Limb (tissue), 2 donors: ENCODE results near the gene FKBP2.

Source experiments
- DNase-seq, 2 donors: peaks; one replicate each; pipeline ENCODE4 v3.0.0-alpha.2; 2016; ENCODE audit errors: extremely low spot score in 2 of 2

The FKBP2 gene

DNA sequence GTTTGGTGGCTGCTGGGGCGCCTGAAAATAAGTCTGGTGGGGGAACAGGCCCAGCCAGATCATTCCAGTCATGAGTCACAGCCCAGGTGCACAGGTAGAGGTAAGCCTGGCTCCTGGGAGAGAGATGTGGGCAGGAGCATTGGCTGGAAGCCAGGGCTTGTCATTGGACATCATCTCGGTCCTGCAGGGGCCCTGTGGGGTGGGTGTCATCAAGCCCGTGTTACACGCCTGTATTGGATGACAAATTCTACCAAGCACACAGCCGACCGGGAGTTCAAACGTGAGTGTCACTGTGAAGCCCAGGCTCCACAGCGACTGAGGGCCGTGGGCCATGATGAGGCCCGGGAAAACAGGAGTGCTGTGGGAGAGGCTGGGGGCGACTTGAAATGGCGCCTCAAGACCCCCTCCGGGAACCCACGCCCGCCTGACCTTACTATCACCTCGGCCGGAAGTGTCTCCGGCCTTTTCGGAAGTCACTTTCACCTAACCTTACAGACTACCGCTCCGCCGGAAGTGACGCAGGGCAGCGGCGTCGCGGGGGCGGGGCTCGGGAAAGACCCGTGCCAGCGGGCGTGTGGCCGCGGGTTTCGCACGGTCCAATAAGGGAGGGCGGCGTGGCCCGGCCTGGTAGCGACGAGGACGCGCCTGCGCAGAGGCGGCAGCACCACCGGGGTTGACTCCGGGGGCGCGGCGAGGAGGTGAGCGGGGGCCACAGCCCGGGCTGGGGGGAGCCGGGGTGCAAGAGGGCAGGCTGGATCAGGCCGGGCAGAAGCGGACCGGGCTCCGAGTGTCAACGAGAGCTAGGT, at the start of gene FKBP2:
FKBP2 (plus strand) TSS at position 661 of the 806 bp plus-strand sequence. CDS start 1,293 bp downstream, outside the sequence.
- DNase-seq = peak; percentile 97 to 99

DNA sequence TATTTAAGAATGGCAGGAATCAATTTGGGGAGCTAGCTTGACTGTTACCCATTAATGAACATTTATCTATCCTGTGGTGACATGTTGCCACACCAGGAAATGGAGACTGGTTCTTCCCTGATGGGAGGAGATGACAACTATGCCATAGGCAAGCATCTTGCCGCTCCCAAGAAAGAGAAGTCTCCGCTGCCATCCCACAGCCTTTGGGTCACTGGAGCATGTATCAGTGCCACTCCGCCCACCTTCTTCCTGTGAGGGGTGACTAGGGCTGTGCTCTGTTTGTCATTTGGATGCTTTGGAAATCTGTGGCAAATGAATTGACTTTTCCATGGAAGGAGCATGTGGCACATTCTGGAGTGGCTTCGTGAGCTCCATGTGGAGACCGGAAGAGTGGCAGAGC, 48.5 kb upstream of the FKBP2 start:
- no peak for DNase-seq

DNA sequence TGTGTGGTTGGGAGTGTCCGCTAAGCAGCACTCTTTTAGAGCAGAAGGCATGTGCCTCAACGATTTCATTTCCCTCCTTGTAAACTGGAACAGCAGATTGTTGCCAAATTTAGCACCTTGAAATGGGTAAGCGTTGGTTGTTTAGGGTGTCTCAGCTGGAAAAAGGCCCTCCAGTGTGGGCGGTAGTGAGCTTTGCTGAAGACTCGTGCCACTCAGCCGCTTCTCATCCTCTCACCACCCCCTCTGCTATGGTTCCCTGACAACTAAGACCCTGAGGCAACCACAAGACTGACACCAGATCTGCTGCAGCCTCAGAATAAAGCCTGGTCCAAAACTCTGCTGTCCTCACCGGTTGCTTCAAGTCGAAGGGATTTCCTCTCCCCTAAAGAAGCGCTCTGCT, 44.3 kb upstream of the FKBP2 start:
- DNase-seq = no peak

DNA sequence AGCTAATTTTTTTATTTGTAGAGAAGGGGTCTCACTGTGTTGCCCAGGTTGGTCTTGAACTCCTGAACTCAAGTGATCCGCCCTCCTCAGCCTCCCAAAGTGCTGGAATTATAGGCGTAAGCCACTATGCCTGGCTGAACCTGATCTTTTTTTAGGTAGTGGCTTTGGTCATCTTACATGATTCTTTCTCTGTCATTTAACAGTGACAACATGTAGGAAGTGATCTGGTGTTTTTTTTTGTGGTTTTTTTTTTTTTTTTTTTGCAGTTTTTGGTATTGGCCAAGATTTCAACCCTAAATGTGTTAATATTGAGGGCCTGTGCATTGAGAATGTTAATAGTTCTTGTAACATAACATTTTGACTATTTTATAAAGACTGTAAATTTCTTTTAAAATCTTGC, 42.4 kb upstream of the FKBP2 start:
- DNase-seq = no peak

DNA sequence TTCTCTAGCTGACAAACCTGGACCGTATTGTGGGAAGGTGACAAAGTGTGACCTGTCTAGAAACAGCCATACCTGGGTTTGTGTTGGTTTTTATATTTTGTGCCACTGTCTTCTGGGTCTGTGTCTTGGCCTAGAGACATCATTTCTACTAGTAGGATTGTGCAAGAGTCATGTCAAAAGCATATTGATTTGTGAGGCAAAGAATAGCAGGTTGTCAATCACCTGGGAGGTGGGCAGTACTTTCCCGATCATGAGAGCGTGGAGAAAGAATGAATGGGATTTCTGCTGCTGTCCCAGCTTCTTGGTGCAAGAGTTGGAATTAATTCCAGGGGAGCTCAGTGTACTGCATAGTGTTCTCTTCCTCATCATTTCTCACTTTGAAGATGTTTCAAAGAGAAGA, 39.4 kb upstream of the FKBP2 start:
- no peak for DNase-seq

DNA sequence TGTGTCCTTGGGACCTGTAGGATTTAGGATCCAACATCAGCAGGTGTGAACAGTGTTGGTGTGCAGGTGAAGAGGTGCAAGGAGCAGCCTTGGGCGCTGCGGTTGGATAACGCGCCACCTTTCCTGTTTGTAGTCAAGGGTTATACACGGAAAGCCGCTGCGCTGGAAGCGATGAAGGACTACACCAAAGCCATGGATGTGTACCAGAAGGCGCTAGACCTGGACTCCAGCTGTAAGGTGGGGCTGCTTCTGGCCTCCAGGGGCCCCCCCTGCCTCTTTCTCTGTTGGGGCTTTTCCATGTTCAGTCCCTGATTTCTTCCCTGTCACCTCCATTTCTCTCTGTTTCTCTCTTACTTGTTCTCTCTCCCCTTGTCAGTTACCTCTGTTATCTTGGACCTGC, 37.9 kb upstream of the FKBP2 start:
- DNase-seq = no peak

DNA sequence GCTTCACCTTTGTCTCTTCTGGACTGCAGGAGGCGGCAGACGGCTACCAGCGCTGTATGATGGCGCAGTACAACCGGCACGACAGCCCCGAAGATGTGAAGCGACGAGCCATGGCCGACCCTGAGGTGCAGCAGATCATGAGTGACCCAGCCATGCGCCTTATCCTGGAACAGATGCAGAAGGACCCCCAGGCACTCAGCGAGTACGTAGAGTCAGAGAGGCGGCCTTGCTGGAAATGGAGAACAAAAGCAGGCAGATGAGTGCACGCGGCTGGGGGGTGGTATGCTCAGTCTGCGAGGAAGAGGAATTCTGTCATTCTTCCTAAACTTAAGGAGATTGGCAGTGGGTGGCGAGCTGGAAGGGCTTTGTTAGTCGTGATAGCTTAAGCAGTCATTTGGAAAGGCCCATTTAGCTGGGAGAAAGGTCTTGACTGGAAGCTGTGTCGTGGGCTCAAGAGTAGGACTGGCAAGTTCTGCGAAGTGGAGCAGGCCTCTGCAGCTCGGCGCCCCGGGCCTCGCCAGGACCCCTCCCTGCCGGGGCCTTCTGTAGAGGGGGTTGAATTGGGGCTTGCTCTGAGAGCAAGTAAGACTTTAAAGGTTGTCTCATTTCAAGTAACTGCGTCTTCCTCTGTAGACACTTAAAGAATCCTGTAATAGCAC, 37.3 kb upstream of the FKBP2 start:
- DNase-seq = no peak

DNA sequence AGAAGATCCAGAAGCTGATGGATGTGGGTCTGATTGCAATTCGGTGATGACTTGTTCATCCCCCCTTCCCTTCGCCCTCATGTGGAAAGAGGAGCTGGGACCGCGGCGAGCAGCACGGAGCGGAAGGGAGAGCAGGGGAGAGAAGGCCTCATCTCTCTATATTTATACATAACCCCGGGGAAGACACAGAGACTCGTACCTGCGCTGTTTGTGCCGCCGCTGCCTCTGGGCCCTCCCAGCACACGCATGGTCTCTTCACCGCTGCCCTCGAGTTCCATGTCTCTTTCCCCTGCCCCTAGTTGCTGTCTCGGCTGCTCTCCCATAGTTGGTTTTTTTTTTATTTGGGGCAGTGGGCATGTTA, 36.8 kb upstream of the FKBP2 start:
- no peak for DNase-seq

DNA sequence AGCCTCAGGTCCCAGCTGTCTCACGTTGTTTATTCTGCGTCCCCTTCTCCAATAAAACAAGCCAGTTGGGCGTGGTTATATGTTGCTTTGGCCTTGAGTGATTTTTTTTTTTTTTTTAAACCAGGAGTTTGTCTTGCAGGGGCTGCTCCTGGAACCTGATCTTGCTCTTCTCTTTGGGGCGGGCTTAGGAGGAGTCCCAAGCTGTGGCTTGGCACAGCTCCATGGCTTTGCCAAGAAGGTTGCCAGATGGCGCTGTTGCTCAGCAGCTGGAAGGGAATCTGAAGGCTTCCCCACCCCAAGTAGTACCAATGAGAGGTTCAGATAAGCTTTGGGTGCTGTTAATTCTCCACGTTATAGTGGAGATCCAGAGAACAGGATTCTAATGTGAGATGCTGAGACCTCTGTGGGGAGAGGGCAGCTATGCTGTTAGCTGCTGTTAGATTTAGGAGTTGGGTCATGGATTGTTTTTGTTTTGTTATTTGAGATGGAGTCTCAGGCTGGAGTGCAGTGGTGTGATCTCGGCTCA, 36.4 kb upstream of the FKBP2 start:
- peak; percentile 82 to 85 for DNase-seq

DNA sequence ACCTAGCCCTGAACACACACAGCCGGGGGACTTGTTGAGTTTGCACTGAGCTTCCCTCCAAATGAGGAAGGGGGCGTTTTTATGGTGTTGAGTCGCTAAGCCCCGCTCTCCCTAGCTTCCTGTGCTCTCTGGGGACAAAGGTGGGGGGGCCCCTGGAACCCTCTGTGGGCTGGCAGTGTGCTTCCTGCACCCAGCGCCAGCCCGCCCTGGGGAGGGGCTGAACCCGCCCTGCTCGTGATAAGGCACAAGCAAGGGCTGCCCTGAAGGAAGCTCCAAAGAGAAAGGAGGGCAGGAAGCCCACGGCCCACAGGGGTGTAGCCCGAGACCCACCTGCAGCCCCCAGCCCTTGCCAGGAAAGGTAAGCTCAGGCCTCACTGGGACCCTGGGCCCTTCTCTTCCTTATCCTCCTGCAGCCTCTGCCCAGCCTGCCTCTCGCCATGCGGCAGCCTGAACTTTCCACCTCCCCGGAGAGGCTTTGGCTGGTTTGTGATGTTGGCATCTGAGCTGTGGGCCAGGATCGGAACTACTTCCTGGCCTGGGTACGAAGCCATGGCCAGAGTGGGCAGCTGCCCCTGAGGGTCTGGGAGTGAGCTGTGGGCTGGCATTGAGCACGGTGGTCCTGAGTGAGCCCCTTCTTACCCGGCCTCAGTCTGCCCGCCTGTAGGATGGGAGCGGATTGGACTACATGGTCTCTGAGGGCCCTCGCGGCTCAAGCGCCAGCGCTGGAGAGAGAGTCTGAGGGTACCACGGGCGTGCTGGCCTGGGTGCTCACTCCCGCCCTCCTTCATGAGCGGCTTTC, 34.2 kb upstream of the FKBP2 start, which contains the start of gene FERMT3:
FERMT3 (plus strand) TSS at position 265 of the 799 bp plus-strand sequence. CDS start 644 bp downstream, outside the sequence.
- peak in 1 of 2 donors; percentile 35 for DNase-seq

DNA sequence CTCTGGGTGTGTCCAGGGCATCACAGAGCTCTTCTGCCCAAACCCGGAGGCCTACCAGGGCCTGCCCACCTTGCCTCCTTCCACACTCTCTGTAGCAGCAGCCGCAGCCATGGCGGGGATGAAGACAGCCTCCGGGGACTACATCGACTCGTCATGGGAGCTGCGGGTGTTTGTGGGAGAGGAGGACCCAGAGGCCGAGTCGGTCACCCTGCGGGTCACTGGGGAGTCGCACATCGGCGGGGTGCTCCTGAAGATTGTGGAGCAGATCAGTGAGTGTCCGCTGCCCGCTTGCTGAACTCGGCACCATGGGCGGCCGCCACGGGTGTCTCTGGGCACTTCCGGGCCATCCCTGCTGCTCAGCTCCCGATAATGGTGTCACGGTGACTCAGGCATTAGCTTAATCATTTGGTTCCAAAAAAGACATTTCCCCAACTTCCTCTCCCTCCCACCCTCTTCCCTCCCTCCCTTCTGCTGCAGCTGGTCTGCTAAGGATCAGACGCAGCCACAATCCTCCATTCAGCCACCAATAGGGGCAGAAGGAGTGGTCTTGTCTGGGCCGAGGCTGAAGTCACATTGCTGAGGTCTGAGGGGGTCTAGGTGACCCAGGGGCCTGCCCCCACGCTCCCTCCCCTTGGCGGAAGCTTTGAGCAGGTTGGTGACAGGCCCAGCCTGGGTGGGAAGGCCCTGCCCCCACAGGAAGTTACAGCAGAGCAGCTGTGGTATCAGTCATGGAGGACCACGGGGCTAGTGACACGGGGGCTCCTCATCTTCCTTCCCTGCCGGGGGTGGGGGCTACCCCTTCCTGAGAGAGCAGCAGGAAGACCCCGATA, 33.4 kb upstream of the FKBP2 start:
- peak; percentile 52 to 59 for DNase-seq

DNA sequence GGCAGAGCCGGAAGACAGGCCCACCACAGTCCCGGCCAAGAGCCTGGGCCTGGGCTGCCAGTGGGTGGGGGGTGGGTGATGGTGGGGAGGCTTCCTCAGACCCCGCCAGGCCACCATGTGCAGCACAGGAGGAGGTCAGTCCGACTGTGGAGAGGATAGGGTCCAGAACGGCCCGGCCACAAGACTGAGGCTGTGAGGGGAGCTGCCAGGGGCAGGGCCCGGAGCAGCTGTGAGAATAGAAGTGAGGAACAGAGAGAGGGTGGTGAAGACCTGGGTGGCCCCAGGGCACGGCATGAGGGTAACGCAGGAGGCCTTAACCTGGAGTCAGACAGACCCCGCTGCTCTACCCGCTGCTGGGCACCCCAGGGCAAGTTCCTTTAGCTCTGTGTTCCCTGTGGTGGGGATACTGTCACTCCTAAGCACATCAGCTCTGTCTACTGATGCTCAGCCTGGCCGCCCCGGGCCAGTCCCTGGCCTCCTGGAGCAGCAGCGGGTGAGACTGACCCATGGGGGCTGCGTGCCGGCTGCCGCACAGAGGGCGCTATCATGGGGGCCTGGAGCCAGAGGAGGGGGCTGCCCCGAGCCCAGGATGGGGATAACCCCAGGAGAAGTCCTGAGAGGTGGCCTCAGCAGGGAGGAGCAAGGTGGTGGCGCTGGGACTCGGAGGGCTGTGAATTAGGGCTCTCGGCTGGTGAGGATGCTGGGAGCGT, 32.7 kb upstream of the FKBP2 start:
- no peak for DNase-seq

DNA sequence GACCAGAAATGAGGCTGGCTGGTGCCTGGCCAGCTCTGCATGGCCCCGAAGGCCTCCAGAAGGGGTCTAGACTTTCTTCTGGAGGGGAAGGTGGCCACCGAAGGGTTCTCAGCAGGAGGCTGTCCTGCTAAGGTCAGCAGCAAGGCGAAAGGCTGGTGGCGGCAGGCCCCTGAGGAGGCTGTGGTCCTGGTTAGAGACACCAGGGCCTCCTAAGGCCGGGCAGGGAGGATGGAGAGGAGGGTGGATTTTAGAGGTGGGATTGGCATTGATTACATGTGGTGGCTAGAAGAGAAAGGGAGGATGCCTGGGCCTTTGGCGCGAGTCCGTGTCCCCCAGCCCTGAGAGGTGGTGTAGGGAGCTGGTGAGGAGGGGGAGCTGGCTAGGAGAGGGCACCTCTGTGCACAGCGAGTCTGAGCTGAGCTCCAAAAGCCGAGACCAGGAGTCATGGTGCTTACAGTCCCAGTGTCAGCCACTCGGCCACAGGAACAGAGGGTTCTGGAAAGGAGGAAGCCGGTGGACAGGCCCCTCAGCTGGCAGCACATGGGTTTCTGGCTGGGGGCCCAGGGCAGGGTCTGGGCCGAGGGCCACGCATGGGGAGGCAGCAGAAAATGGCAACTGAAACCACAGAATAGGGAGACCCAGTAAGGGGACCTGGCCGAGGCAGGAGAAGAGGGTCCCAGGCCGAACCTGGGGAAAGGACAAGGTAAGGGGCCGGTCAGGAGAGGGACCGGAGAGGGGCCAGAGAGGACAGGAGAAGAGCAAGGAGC, 31.9 kb upstream of the FKBP2 start:
- peak in 1 of 2 donors; percentile 27 for DNase-seq

DNA sequence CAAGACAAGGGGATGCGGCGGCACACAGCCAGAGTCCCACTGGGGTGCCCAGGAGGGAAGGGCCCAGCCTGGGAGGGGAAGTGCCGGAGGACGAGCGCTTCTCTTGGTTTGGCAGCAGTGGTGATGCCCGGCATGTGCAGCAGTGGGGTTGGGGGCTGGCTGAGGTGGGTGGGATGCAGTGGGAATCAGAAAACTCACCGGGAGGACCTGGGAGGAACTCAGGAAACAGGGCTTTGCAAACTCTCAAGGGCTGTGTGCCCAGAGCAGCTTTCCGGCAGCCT, 31.4 kb upstream of the FKBP2 start:
- DNase-seq = no peak

DNA sequence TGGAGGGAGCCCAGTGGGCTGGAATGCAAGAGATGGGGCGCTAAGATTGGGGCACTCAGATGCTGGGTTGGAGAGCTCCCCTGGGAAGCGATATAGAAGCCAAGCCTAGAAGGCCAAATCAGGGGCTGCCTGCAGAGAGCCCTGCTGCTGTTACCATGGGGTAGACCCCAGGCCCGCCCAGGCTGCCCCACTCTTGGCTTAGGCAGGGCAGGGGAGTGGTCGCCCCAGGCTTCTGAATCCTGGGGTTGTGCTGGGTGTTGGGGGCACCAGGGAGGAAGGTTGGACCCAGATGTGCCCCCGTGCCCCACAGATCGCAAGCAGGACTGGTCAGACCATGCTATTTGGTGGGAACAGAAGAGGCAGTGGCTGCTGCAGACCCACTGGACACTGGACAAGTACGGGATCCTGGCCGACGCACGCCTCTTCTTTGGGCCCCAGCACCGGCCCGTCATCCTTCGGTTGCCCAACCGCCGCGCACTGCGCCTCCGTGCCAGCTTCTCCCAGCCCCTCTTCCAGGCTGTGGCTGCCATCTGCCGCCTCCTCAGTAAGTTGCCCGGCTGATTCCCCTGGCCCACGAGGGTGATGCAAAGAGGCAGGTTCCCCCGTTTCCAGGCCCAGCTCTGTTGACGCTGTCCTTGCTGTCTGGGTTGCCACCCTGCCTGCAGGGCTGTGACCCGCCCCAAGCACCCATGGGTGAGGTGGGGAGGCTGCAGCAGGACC, 30.4 kb upstream of the FKBP2 start:
- no peak for DNase-seq

DNA sequence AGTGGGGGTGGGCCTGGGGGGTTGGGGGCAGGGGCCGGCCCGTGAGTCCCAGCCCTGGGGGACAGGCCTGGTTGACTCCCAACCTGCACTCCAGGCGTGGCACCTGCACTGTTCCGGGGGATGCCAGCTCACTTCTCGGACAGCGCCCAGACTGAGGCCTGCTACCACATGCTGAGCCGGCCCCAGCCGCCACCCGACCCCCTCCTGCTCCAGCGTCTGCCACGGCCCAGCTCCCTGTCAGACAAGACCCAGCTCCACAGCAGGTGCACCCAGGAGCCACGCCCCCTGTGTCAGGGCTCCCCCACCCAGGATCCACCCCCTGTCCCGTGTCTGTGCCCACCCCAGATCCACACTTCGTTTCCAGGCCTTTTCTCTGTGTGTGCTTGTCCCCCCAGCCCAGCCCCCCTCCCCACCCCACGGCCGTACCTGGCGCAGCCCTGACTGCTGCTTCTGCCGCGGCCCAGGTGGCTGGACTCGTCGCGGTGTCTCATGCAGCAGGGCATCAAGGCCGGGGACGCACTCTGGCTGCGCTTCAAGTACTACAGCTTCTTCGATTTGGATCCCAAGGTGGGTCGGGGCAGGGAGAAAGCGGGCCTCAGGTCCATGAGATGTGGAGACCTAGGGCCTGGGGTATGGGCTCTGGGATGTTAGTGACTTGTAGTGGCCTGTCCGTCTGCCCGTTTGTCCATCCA, 29.6 kb upstream of the FKBP2 start:
- DNase-seq = no peak

DNA sequence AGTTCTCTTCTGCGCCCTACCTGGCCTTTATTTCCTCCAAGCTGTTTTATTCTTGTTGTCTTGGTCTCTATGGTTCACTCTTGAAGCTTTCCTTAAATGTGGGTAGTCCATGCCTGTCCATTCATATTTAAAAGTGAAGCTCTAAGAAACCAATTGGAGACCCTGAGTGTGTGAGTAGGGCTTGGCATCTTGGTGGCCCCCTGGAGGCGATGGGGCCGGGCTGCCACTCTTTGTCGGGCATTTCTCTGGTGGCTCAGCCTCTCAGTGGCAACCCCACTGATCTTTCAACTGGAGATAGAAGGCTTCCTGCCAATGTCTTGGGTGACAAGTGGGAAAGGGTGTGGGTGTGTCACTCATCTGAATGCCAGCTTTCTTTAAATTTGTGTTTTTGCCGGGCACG, 24.0 kb upstream of the FKBP2 start:
- no peak for DNase-seq

DNA sequence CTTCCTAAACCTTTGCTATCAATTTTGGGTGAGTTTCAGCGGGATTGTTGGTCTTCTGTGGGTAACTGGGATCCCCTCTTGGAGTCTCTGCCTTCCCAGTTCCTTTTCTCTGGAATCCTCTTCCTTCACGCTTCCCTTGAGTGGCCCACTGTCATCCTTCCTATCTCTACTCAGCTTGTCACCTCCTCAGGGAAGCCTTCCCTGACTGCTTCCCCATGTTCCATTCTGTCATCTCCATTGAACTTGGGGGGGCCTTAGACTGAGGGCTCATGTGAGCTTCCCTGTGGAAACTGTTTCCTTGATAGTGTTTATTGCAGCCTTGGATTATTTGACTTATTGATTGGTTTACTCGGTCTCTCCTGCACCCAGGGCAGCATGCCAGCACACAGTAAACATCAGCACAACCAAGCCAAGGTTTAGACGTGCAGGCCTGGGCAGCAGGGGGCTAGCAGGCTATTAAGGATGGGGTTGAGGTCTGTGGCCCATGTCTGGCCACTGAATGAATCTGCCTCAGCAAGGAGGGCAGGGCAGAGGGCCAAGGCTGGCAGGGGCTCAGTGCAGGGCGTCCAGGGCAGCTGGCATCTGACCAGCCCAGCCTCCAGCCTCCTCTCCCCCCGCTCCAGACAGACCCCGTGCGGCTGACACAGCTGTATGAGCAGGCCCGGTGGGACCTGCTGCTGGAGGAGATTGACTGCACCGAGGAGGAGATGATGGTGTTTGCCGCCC, 22.1 kb upstream of the FKBP2 start:
- no peak for DNase-seq
